Loucy (cell line): ENCODE data around the gene URGCP.

Source experiments
- H2AFZ ChIP-seq: fragments of 200-600 bp; sonication (generic); 2 replicates; pipeline ENCODE4 v1.6.0; 2016; ENCODE audit warnings: antibody characterized with exemption, mild to moderate bottlenecking, low read length, moderate library complexity
- H3F3A ChIP-seq: fragments of 200-600 bp; 2 replicates; pipeline ENCODE4 v1.6.0; 2016; ENCODE audit warnings: antibody characterized with exemption, low read depth, mild to moderate bottlenecking
- H3K27me3 ChIP-seq: fragments of 200-600 bp; sonication (generic); 2 replicates; pipeline ENCODE4 v1.6.1; 2014; ENCODE audit warnings: low read length, mild to moderate bottlenecking; ENCODE audit not compliant: insufficient read depth, poor library complexity, severe bottlenecking
- H3K36me3 ChIP-seq: fragments of 200-600 bp; sonication (generic); 2 replicates; pipeline ENCODE4 v1.6.1; 2016; ENCODE audit warnings: low read length; ENCODE audit not compliant: insufficient read depth
- H3K4me1 ChIP-seq: fragments of 200-600 bp; sonication (generic); 2 replicates; pipeline ENCODE4 v1.5.1; 2014; ENCODE audit warnings: low read length, mild to moderate bottlenecking; ENCODE audit not compliant: insufficient read depth, poor library complexity, severe bottlenecking
- H3K4me2 ChIP-seq: fragments of 200-600 bp; sonication (generic); 2 replicates; pipeline ENCODE4 v1.6.0; 2014; ENCODE audit warnings: antibody characterized with exemption, low read length, low read depth, mild to moderate bottlenecking; ENCODE audit not compliant: poor library complexity, severe bottlenecking
- H3K4me3 ChIP-seq: fragments of 200-600 bp; sonication (generic); 2 replicates; pipeline ENCODE4 v1.5.1; 2014; ENCODE audit warnings: low read length, mild to moderate bottlenecking, mixed read lengths; ENCODE audit not compliant: poor library complexity, severe bottlenecking
- H3K79me2 ChIP-seq: fragments of 200-600 bp; sonication (generic); 2 replicates; pipeline ENCODE4 v1.6.1; 2014; ENCODE audit warnings: low read length; ENCODE audit not compliant: insufficient read depth
- H3K9ac ChIP-seq: fragments of 200-600 bp; sonication (generic); 2 replicates; pipeline ENCODE4 v1.6.0; 2014; ENCODE audit warnings: mild to moderate bottlenecking, low read depth, low read length, moderate library complexity; ENCODE audit not compliant: poor library complexity, severe bottlenecking
- H3K9me2 ChIP-seq: fragments of 200-600 bp; sonication (generic); replicated peaks from 2 replicates; pipeline ENCODE4 v1.6.1; 2016; ENCODE audit warnings: low read depth, low read length, mixed read lengths
- H3K9me3 ChIP-seq: fragments of 200-600 bp; sonication (generic); 2 replicates; pipeline ENCODE4 v1.6.1; 2014; ENCODE audit warnings: mild to moderate bottlenecking, antibody characterized with exemption, low read length, low read depth; ENCODE audit not compliant: insufficient read depth
- H4K20me1 ChIP-seq: fragments of 200-600 bp; sonication (generic); 2 replicates; pipeline ENCODE4 v1.6.0; 2014; ENCODE audit warnings: antibody characterized with exemption, low read length, mild to moderate bottlenecking; ENCODE audit not compliant: insufficient read depth, poor library complexity, severe bottlenecking
- EZH2phosphoT487 ChIP-seq: fragments of 200-600 bp; IDR thresholded peaks from 2 replicates; pipeline ENCODE4 v1.6.1; 2018; ENCODE audit warnings: antibody characterized with exemption, mild to moderate bottlenecking, moderate library complexity, borderline replicate concordance
- TF ChIP-seq, protein P1 (sequence below): fragments of 200-600 bp; sonication (generic); conservative IDR thresholded peaks from 2 replicates; pipeline ENCODE4 v1.5.1; 2014; ENCODE audit warnings: mild to moderate bottlenecking, antibody characterized with exemption, low read length

The URGCP gene

DNA sequence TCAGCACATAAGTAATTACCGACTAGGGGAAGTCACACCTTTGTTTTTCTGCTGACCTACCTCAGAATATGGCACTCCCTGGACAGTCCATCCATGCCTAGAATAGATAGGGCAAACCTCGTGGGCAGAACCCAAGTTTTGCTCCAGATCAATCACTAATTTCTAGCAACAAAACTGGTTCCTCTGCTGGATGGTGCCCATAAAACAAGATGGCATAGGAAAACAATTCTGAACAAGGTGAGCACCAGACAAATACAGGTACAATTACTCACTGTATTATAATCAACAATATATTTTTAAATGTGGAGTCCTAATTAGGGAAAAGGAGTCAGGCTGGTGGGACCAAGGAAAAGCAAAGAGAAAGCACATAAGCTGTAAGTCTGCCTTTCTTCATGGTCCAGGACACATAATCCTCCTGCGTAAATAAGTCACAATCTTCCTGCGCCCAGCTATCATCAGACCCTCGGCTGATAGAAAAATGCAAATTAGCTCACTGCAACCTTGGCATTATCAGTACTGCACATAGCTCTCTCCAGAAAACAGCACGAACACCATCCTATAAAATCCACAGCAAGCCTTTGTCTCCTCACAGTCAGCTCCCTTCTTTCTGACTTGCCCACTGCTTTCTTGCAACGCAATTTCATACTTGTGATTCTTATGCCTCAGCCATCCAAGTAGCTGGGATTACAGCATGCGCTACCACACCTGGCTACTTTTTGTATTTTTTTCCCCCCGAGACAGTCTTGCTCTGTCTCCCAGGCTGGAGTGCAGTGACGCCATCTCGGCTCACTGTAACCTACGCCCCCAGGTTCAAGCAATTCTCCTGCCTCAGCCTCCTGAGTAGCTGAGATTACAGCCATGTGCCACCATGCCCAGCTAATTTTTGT, 15.1 kb downstream of the URGCP start:
- Histone ChIP-seq H2AFZ (no peak overlapping the region), H3K27me3 (no peaks in the 10 kb centered on the region), H3K9ac (no peak overlapping the region), H4K20me1 (peaks cover 24% of the 10 kb centered on the region), H3K9me2 (no peaks in the 10 kb centered on the region), H3K9me3 (no peaks in the 10 kb centered on the region), H3K4me1 (peaks cover 7% of the 10 kb centered on the region), H3K36me3 (peaks cover 6% of the 10 kb centered on the region; the same call in 1 of the 2 replicates), H3K4me2 (no peak overlapping the region), H3F3A (no peaks in the 10 kb centered on the region), H3K79me2 (peaks cover 38% of the 10 kb centered on the region; the same call in 1 of the 2 replicates), H3K4me3 (no peak overlapping the region)
- TF ChIP-seq, protein P1, sequence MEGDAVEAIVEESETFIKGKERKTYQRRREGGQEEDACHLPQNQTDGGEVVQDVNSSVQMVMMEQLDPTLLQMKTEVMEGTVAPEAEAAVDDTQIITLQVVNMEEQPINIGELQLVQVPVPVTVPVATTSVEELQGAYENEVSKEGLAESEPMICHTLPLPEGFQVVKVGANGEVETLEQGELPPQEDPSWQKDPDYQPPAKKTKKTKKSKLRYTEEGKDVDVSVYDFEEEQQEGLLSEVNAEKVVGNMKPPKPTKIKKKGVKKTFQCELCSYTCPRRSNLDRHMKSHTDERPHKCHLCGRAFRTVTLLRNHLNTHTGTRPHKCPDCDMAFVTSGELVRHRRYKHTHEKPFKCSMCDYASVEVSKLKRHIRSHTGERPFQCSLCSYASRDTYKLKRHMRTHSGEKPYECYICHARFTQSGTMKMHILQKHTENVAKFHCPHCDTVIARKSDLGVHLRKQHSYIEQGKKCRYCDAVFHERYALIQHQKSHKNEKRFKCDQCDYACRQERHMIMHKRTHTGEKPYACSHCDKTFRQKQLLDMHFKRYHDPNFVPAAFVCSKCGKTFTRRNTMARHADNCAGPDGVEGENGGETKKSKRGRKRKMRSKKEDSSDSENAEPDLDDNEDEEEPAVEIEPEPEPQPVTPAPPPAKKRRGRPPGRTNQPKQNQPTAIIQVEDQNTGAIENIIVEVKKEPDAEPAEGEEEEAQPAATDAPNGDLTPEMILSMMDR: no peak
- no peak for TF ChIP-seq EZH2phosphoT487

DNA sequence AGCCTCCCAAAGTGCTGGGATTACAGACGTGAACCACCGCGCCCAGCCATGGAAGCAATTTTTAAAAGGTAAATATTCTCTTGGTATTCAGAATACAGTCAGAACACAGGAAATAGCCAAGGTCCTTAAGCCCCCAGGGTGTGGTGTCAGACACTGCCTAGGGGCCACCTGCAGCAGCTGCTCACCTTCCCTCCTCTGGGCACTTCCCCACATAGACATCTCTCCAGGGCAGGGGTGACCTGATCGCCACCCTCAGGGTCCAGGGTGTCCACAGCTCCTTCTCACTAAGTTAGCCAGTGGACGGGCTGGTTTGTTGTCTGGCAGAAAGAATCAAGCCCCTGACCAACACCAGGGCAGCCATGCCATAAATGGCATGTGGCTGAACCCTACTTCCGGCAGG, 15.9 kb downstream of the URGCP start:
- no peak overlapping the region for H3K4me2 ChIP-seq
- H3K79me2 ChIP-seq: peaks cover 33% of the 10 kb centered on the region; the same call in 1 of the 2 replicates

DNA sequence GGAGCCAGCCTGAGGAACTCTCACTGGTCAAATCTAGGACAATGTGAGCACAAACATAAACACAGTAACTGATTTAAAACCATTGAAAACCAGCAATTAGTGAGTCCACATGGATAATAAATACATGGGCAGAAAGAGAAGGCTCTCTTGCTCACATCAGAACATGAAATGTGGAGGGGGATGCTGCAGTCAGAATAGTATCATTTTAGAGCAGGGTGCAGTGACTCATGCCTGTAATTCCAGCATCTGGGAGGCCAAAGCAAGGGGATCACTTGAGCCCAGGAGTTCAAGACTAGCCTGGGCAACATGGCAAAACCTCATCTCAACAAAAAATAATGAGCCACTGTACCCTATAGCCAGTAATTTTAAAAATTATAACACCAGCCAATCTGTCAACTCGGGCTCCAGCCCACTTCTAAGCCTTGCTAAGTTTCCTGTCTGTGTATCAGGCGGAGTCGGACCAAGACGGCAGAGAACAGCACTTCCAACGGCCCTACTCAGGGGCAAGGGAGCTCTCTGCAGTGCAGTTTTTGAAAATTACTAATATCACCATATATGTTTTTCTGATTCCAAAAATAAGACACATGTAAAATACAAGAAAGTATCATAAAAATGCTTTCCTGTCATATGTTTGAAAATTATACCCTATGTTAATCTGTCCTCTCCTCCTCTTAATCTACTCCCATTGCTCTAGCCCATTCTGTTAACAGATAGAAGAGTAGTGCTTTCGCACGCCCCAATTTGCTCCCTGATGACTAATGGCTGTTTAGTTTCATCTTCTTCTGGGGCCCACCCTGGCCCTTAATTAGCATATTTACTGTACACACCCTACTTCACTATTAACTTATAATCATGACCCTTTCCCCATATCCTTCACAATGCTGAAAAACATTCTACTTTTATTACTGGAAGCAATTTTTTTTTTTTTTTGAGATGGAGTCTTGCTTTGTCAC, 17.1 kb downstream of the URGCP start:
- Histone ChIP-seq H3K4me1 (peaks cover 7% of the 10 kb centered on the region), H3K79me2 (peaks cover 24% of the 10 kb centered on the region; the same call in 1 of the 2 replicates), H3K4me3 (no peak overlapping the region), H4K20me1 (peaks cover 24% of the 10 kb centered on the region), H3K9ac (no peak overlapping the region), H3F3A (no peaks in the 10 kb centered on the region), H3K4me2 (no peak overlapping the region), H3K36me3 (peaks cover 23% of the 10 kb centered on the region), H3K27me3 (no peaks in the 10 kb centered on the region), H2AFZ (no peak overlapping the region), H3K9me2 (no peaks in the 10 kb centered on the region), H3K9me3 (no peaks in the 10 kb centered on the region)
- no peak for TF ChIP-seq EZH2phosphoT487
- TF ChIP-seq, protein P1: no peak

More for the DNA sequence above, 15.9 kb downstream of the URGCP start:
- Histone ChIP-seq H3F3A (no peaks in the 10 kb centered on the region), H3K27me3 (no peaks in the 10 kb centered on the region), H3K9me2 (no peaks in the 10 kb centered on the region), H4K20me1 (peaks cover 24% of the 10 kb centered on the region), H3K36me3 (peaks cover 14% of the 10 kb centered on the region; the same call in 1 of the 2 replicates), H2AFZ (no peak overlapping the region), H3K4me1 (peaks cover 7% of the 10 kb centered on the region), H3K9ac (no peak overlapping the region), H3K9me3 (no peaks in the 10 kb centered on the region), H3K4me3 (no peak overlapping the region)
- no peak for TF ChIP-seq EZH2phosphoT487
- TF ChIP-seq, protein P1: no peak
